Femur (tissue), 1 donor: ENCODE results near the gene BAHCC1.

Experiments
- DNase-seq: peaks from one replicate; pipeline ENCODE4 v3.0.0-alpha.2; 2017

Gene BAHCC1

DNA sequence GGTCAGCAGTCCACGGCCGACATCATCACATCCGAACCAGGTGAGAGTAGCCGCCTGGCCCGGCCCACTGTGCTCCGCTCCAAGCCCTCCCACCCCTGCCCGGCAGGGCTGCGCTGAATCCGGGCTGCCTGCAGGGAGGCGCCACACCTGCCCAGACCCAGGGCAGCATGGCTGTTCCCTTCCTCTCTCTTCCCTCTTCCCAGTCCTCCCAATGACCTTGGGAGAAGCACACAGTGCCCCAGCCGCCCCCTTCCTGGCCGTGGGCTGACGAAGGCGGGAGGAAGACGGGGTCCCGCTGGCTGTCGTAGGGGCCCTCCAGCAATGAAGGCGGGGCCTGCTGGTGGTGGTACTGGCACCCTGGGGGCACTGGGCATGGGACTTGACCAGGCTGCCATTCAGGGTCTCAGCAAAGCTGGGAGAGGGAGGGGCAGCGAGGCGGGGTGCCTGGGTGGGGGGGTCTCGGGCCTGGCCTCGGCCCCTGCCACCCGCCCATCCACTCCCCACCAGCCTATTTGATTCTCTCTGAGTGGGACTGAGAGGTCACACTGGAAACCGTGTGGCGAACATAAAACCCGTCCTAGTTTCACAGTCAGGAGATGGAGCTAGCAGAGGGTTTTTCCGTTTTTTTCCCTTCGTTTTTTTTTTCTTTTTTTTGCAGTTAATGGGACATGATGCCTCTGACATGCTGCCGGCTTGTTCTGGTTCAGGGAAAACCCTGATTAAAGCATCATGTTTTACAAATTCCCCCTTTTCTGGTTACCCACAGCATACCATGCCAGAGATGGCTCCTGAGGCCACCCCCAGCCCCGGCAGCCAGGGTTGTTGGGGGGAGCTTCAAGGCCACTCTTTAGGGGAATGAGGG is 50.6 kb downstream of the BAHCC1 start:
- DNase-seq = no peak

DNA sequence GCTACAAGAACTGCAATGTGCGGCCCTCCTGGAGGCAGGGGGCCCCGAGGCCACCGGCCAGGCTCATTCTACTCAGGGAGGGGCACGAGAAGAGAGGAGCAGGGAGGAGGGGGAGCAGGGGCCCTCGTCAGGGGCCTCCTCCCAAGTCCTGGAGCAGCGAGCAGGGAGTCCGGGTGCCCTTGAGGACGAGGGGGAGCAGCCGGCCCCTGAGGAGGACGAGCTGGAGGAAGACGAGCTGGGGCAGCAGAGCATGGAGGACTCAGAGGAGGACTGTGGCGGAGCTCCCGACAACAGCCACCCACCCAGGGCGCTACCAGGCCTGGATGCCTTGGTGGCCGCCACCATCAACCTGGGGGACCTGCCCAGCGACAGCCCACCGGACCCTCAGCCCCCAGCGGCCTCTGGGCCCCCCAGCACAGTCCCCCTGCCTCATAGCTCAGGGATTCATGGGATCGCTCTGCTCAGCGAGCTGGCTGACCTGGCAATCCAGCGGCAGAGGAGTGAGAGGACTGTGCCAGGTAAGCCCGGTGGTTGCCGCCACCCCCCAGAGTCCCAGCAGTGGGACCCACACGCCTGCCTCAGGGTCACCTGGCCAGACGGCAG is 52.2 kb downstream of the BAHCC1 start:
- DNase-seq = no peak

DNA sequence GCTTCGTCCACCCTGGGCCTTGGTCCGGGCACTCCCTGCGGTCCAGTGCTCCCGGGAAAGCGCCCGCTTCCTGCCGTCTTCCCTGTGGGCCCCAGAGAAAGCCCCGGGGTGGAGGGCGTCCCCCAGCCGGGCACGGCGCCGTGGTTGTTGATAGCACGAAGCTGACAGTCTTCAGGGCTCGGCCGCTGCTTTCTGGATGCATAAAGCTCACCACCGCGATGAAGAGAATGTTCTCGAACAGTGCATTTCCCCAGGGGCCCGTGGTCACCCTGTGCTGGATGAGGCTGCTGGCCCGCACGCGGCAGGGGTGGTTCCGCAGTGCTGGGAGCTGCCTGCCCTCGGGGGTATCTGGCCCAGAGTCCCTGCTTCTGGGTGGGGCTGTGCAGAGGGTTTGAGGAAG is 53.2 kb downstream of the BAHCC1 start:
- no peak for DNase-seq

DNA sequence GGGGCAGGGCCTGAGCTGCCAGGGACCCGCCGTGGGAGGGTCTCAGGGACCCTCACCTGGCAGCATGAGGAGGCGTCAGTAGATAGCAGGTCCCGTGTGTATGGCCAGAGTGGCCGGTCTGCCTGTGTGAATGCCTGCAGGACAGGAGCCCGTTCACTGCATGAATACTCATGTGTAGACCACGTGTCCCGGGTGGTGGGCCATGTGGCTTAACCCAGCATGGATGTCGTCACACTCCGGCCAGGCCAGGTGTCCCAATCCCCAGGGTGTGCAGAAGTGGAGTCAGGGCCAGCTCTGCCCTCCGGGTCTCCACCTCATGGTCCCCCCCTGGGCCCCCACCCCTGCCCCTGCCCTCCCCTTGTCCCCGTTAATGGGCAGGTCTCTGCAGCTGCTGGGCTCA is 53.7 kb downstream of the BAHCC1 start:
- no peak for DNase-seq

DNA sequence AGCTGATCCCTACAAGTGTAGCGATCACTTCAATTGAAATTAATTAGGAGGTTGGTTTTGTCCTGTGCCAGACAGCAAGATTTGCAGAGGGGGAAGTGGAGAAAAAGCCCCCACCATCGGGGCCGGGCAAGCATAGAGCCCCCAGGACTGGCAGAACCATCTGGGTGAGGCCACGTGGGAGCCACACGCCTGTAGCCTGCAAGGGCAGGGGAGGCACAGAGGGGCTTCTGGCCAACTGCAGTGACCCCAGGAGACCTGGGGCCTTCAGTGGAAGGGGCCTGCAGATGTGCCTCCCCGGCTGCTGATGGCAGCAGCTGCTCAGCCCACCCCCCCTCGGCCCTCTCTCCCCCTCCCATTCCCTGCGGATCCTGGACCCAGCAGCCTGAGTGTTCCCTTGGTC is 54.1 kb downstream of the BAHCC1 start:
- DNase-seq = no peak

DNA sequence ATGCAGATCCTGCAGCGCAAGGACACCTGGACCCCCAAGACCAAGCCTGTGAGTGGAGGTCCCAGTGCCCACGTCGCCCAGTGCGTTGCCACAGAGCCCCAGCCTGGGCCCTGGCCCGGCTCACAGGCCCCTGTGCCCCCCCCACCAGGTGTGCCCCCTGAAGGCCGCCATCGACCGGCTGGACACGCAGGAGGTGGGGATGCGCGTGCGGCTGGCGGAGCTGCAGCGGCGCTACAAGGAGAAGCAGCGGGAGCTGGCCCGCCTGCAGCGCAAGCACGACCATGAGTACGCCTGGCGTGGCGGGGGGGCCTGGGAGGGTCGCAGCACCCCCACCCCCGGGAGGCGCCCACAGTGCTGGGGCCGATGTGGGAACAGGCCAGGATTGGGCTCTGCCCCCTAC is 56.6 kb downstream of the BAHCC1 start:
- DNase-seq = no peak

DNA sequence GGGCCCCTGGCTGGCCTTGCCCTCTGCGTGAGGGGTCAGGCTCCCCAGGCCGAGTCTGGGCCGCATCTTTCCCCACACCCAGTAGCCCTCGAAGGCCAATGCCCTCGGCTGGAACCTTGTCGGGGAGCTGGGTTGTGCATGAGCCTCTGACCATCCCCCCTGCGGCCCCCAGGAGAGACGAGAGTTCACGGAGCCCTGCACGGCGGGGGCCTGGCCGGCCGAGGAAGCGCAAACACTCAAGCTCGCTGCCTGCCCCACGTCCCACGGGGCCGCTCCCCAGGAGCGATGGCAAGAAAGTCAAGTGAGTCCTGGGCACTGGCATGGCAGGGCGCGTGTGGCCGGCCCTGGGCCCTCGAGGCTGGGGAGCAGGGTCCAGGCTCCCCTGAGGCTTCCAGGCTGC is 57.3 kb downstream of the BAHCC1 start:
- DNase-seq = no peak

DNA sequence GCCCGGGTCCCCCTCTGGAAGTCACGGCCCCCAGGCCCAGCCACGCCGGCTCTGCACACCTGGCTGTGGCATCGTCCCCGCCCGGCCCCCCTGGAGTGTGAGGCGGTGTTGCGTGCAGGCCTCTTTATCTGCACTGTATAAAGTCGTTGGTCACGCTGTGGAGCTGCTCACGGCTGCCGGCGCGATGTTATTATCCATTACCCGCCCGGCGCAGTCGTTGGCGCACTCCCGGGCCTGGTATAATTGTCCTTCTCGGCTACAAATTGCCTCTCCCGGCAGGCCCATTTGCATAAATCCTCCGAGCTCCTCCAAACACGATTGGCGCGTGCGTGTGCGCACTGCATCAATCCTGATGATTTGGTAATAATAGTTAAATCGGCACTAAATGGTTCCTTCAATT is 57.8 kb downstream of the BAHCC1 start:
- DNase-seq = no peak

DNA sequence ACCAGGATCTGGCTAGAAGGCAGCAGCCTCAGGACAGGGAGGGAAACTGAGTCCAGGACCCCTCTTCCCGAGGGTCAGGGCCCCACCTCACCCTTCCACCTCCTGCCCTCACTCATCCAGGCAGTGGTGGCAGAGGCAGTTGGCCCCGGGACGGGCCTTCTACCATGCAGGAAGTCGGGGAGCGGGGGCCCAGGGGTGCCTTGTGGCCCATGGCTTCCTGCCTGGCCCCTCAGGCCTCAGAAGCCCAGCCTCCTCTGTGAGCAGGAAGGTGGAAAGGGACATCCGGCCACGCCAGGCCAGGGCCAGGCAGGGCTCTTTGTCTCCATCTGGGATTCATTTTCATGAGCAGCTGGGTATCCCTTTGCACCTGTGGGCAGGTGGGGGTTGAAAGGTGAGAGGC is 58.5 kb downstream of the BAHCC1 start:
- DNase-seq = no peak

DNA sequence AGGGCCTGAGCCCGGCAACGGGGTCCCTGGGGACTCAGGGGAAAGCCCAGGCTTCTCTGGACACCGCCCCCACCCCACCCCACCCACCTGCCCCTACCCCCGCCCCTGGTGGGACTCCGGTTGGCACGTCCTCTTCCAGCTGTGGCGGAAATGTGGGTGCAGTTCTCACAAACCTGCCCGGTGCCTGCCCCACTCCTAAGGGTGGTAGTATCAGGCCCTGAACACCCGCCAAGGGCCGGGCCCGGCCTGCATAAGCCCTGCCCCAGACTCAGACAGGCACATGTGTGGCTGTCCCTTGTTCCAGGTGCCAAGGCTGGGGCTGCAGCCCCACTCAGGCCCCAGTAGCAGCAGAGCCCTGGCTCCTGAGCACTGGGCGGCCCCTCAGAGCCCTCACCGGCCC is 59.2 kb downstream of the BAHCC1 start:
- no peak for DNase-seq

DNA sequence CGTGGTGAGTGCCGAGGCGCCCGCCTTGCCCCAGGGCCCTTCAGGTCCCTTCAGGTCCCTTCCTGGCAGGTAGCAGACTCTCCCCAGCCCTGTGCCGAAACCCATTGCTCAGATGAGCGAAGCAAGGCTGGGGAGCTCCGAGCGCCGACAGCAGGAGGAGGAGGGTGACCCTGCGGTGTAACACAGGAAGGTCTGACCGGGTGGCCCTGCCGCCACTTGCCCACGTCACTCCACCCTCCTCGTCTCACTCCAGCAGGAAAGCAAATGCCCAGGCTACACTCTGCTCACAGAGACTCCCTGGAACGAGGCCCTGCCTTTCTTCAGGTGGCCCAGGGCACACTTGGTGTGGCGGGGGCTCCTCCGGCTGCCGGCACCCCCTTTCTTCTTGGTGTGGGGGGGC is 60.1 kb downstream of the BAHCC1 start:
- DNase-seq = no peak

DNA sequence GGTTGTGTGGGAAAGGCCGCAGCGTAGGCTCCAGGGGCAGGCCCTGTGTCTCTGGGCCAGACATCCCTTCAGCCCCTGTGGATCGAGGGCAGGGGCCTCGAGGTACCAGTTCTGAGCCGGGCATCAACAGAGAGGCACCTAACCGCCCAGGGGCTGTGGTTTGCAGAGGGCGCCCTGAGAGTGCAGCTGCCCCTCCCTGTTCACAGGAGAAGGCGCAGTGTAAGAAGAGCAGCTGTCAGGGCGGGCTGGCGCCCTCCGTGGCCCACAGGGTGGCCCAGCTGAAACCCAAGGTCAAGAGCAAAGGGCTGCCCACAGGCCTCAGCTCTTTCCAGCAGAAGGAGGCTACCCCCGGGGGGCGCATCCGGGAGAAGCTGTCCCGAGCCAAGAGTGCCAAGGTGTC is 60.8 kb downstream of the BAHCC1 start:
- no peak for DNase-seq

DNA sequence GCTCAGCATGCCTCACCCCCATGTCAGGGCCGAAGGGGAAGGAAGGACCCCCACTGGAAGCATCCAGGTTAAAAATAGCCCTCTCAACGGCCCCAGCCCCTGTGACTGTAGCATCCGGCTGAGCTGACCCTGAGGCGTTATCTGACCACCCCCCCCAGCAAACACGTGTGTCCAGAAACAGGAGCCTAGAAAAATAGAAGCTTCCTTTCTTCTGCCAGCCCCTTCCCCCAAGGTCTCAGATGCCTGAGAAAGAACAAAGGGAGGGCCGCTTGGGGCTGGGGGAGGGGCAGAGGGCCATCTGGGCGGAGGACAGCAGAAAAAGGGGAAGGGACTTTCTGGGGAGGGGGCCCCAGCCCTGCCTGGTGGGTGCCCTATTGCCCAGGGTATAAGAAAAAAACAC is 61.5 kb downstream of the BAHCC1 start:
- DNase-seq = no peak

DNA sequence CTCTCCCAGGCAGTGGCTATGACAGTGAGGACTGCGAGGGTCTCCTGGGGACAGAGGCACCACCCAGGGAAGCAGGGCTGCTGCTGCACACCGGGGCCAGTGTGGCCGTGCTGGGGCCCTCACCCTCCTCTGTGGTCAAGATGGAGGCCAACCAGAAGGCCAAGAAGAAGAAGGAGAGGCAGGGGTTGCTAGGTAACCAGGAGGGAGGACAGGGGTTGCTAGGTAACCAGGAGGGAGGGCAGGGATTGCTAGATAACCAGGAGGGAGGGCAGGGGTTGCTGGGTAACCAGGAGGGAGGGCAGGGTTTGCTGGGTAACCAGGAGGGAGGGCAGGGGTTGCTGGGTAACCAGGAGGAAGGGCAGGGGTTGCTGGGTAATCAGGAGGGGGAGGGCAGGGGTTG is 62.1 kb downstream of the BAHCC1 start:
- DNase-seq = no peak

DNA sequence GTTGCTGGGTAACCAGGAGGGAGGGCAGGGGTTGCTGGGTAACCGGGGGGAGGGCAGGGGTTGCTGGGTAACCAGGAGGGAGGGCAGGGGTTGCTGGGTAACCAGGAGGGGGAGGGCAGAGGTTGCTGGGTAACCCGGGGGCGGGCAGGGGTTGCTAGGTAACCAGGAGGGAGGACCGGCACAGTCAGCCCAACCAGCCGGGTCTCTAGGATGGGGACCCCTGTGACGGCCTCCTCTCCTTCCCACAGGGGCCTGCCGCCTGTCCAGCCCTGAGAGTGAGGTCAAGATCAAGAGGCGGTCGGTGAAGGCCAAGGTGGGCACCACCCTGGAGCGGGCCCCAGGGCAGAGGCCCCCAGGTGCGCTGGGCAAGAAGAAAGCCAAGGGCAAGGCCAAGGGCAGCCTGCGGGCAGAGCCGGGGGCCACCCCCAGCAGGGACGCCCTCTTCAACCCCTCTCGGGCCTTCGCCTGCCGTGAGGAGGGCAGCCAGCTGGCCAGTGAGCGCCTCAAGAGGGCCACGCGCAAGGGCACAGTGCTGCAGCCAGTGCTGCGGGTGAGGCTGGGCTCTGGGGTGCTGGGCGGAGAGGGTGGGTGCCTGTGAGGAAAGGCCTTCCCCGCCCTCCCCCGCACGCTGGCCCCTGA is 62.8 kb downstream of the BAHCC1 start:
- no peak for DNase-seq

DNA sequence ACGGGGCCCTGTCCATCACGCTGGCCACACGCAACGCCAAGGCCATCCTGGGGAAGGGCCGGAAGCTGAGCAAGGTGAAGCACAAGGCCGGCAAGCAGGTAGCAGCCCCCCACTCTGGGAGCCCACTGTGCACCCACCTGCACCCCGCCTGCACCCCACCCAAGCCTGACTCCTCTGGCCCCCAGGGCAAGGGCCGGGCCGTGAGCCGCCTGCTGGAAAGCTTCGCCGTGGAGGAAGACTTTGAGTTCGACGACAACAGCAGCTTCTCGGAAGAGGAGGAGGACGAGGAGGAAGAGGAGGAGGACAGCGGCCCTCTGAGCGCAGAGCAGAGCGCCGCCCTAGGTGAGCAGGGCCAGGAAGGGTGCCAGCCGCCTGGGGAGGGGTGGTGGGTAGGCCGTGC is 63.4 kb downstream of the BAHCC1 start:
- no peak for DNase-seq

DNA sequence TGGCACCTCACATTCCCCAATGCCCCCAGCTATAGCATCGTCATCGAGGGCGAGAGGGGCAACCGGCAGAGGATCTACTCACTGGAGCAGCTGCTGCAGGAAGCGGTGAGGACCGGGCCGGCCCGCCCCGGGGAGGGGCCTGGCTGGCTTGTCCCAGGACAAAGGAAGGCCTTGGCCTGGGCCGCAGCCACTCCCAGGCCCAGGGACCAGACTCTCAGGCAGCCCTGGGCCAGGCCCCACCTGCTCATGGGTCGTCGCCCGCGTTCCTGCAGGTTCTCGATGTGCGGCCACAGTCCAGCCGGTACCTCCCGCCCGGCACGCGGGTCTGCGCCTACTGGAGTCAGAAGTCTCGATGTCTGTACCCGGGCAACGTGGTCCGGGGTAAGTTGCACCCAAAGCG is 64.0 kb downstream of the BAHCC1 start:
- no peak for DNase-seq

DNA sequence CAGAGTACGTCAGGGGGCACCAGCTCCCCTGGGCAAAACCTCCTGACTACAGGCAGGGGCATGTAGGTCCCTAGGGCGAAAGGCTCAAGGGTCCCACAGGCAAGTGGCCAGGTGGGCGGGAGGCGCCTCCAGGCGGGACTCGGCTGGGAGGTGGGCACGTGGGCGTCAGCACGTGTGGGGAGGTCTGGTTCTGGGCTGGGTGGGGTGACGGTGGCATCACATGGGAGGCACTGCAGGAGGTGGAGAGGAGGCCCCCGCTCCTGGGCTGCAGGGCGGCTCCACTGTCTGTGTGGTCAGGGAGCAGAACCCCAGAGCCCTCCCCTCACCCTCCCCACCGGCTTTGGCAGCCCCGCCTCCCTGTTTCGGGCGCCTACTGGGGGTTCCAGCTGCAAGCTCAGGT is 64.6 kb downstream of the BAHCC1 start:
- DNase-seq = no peak

DNA sequence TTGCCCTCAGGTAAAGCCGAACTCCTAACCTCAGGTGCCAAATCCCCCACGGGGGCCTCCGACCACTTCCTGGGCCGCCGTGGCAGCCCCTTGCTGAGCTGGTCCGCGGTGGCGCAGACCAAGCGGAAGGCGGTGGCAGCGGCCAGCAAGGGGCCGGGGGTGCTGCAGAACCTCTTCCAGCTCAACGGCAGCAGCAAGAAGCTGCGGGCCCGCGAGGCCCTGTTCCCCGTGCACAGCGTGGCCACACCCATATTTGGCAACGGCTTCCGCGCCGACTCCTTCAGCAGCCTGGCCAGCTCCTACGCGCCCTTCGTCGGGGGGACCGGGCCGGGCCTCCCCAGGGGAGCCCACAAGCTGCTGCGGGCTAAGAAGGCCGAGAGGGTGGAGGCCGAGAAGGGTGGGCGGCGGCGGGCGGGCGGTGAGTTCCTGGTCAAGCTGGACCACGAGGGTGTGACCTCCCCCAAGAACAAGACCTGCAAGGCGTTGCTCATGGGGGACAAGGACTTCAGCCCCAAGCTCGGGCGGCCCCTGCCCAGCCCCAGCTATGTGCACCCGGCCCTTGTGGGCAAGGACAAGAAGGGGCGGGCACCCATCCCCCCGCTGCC is 65.7 kb downstream of the BAHCC1 start:
- DNase-seq = no peak

DNA sequence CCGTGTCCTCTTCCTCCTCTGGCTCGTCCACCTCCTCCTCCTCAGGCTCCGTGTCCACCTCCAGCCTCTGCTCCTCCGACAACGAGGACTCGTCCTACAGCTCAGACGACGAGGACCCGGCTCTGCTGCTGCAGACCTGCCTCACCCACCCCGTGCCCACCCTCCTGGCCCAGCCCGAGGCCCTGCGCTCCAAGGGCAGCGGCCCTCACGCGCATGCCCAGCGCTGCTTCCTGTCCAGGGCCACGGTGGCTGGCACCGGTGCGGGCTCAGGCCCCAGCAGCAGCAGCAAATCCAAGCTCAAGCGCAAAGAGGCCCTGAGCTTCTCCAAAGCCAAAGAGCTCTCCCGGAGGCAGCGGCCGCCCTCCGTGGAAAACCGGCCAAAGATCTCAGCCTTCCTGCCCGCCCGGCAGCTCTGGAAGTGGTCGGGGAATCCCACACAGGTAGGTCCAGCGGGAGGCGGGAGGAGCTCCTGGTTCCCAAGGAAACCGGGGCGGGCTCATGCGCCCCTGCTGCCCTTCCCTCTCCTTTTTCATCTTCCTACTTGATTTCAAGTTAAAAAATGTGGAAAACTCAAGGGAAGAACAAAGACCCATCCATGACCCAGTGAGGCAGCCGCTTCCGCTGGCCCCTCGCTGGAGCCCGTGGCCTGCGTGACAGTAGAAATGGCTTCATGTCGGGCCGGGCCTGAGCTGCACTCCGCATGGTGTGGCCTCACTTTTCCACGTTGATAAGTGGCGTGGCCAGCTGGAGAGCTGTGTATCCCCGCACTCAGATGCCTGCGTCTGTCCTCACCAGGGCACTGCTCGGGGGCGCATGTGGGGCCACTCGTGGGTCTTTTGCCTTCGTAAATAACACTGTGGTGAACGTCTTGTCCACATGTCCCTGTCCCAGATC is 66.6 kb downstream of the BAHCC1 start:
- DNase-seq = no peak

DNA sequence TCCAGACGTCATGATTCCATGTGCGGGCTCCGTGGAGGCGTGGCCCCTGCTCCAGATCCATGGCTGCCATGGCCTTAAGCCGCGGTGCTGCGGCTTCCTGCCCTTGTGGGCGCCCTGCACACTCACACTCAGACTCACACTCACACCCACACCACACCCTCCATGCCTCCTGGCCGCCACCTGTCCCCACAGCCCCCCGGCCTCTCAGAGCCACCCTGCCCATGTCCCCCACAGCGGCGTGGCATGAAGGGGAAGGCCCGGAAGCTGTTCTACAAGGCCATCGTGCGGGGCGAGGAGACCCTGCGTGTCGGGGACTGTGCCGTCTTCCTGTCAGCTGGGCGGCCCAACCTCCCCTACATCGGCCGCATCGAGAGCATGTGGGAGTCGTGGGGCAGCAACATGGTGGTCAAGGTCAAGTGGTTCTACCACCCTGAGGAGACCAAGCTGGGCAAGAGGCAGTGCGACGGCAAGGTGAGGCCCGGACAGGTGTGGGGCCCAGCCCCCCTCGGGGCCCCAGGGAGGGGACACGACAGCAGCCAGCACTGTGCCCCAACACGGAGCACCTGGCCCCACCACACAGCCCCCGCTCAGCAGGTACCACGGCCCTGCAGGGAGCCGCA is 67.4 kb downstream of the BAHCC1 start:
- no peak for DNase-seq

DNA sequence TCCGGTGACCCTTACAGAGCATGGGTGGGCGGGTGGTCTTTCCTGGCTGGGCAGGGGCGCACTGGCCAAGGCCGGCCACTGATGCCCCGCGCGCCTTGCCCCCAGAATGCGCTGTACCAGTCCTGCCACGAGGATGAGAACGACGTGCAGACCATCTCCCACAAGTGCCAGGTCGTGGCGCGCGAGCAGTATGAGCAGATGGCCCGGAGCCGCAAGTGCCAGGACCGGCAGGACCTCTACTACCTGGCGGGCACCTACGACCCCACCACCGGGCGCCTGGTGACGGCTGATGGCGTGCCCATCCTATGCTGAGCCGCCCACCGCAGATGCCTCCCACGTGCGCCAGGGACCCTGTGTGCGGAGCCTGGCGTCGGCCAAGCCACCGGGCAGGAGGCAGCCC is 68.2 kb downstream of the BAHCC1 start:
- no peak for DNase-seq
